HUES64 (cell line): ENCODE results near the gene ANKRD44.

Experiments used
- H3K27ac ChIP-seq: 2 replicates; pipeline ENCODE4 v1.7.0; 2013; ENCODE audit warnings: low read depth, low read length, inconsistent platforms
- H3K27me3 ChIP-seq: 2 replicates; pipeline ENCODE4 v1.6.1; 2013; ENCODE audit warnings: mild to moderate bottlenecking, low read length; ENCODE audit not compliant: insufficient read depth
- H3K36me3 ChIP-seq: 2 replicates; pipeline ENCODE4 v1.6.1; 2013; ENCODE audit warnings: mild to moderate bottlenecking, low read length; ENCODE audit not compliant: insufficient read depth
- H3K4me1 ChIP-seq: 2 replicates; pipeline ENCODE4 v1.6.1; 2013; ENCODE audit warnings: mild to moderate bottlenecking, low read length, moderate library complexity; ENCODE audit not compliant: insufficient read depth
- H3K4me3 ChIP-seq: 2 replicates; pipeline ENCODE4 v1.5.1; 2013; ENCODE audit warnings: mild to moderate bottlenecking, low read length, moderate library complexity
- H3K9ac ChIP-seq: 2 replicates; pipeline ENCODE4 v1.6.1; 2013; ENCODE audit warnings: mild to moderate bottlenecking, low read depth, low read length
- H3K9me3 ChIP-seq: 2 replicates; pipeline ENCODE4 v1.6.1; 2013; ENCODE audit warnings: low read depth, low read length; ENCODE audit not compliant: insufficient read depth
- WGBS: fragments of 150-250, 120-280 bp; methylation state at CpG from one replicate; pipeline ENCODE4 v1.1.7; 2013; ENCODE audit warnings: missing lambda C conversion rate; 5-methylcytosine and 5-hydroxymethylcytosine counted together

Gene ANKRD44

DNA sequence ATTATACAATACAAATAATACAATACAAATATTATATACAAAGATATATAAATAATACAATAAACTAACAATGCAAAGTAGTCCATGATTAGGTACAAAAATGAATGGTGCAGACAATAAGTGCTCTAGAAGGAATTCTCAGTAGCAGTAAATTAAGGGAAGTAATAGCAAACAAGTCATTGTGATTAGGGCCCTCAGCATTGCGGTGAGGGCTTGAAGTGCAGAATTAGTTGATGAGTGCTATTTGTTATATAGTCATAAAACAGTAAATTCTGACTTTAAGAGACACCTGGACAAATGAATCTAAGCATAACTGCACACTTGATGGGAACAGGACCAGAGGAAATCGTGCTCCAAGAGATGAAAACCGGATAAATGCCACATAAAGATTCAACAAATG is 74.9 kb downstream of the ANKRD44 start:
- no peak overlapping the region for H3K27ac ChIP-seq
- WGBS, result 91% methylated on average over 3 of the region's 3 CpGs

DNA sequence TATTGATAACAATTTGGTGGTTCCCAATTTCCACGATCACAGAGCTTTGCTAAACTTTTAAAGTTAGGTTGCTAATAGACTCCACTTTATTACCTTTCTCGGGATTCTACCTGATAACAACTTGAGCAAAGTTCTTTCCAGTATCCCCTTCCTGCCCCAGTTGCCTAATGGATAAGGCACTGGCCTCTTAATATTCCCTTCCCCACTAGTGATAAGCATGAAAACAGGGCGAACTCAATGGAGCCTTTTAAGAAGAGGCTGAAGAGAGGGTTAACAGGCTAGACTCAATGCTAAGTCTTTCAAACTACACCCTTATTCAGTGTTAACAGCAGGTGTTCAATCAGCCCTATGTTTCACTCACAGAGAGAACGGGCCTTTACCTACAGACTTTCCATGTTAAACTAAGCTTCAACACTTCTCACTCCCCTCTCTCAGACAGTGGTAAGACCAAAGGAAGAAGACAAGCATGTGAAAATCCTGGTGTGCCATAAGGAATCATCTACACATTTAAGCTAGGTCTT is 75.8 kb downstream of the ANKRD44 start:
- no peak overlapping the region for H3K9ac ChIP-seq
- H3K4me3 ChIP-seq, result no peak overlapping the region
- no peak overlapping the region for H3K27ac ChIP-seq
- H3K4me1 ChIP-seq, result no peaks in the 10 kb centered on the region
- H3K27me3 ChIP-seq, result no peaks in the 10 kb centered on the region
- WGBS, result 69% methylated on average over 4 of the region's 4 CpGs
- no peaks in the 10 kb centered on the region for H3K9me3 ChIP-seq
- H3K36me3 ChIP-seq, result no peaks in the 10 kb centered on the region

More for the DNA sequence above, 74.9 kb downstream of the ANKRD44 start:
- Histone ChIP-seq H3K4me1 (no peaks in the 10 kb centered on the region), H3K36me3 (no peaks in the 10 kb centered on the region), H3K9ac (no peak overlapping the region), H3K9me3 (no peaks in the 10 kb centered on the region), H3K4me3 (no peak overlapping the region), H3K27me3 (no peaks in the 10 kb centered on the region)

DNA sequence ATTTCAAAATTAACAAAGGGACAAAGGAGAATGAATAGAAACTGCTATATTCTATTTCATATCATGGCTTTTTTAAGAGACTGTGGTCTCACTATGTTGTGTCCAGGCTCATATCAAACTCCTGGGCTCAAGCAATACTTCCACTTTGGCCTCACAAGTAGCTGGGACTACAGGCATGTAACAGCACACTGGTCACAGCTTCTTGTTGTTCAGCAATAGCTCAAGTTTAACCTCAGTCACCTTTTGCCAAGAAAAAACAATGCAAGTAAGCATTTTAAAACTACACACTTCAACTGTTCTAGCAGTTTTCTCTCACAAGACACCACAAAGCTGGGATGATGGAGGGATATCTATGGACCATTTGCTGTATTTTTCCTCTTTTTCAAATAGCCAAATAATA is 77.1 kb downstream of the ANKRD44 start:
- H3K4me1 ChIP-seq, result no peaks in the 10 kb centered on the region
- no peak overlapping the region for H3K9ac ChIP-seq

DNA sequence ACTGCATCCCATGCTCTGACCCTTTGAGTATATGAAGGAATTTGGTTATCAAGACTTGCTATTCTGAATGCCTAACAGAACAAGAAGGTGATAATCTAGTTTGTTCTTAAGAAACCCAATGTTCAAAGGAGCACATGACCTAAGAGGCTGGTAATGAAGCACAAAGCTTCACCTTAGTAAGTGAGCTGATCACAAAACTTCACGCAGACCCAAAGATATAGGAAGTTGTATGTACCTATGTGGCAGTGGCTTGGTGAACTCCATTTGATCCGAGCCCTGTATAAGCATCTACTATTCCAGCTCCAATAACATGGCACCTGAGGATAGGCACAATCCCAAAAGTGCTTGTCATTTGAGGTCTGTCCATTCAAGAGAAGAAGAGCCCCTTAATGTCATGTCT is 78.6 kb downstream of the ANKRD44 start:
- 86% methylated on average over 2 of the region's 2 CpGs for whole genome bisulfite sequencing
- no peaks in the 10 kb centered on the region for H3K36me3 ChIP-seq
- H3K4me3 ChIP-seq, result no peak overlapping the region
- no peak overlapping the region for H3K27ac ChIP-seq
- no peaks in the 10 kb centered on the region for H3K4me1 ChIP-seq
- no peaks in the 10 kb centered on the region for H3K27me3 ChIP-seq
- no peaks in the 10 kb centered on the region for H3K9me3 ChIP-seq
- no peak overlapping the region for H3K9ac ChIP-seq

More for the DNA sequence above, 77.1 kb downstream of the ANKRD44 start:
- H3K36me3 ChIP-seq, result no peaks in the 10 kb centered on the region
- no peak overlapping the region for H3K27ac ChIP-seq
- H3K9me3 ChIP-seq, result no peaks in the 10 kb centered on the region
- H3K27me3 ChIP-seq, result no peaks in the 10 kb centered on the region
- H3K4me3 ChIP-seq, result no peak overlapping the region

DNA sequence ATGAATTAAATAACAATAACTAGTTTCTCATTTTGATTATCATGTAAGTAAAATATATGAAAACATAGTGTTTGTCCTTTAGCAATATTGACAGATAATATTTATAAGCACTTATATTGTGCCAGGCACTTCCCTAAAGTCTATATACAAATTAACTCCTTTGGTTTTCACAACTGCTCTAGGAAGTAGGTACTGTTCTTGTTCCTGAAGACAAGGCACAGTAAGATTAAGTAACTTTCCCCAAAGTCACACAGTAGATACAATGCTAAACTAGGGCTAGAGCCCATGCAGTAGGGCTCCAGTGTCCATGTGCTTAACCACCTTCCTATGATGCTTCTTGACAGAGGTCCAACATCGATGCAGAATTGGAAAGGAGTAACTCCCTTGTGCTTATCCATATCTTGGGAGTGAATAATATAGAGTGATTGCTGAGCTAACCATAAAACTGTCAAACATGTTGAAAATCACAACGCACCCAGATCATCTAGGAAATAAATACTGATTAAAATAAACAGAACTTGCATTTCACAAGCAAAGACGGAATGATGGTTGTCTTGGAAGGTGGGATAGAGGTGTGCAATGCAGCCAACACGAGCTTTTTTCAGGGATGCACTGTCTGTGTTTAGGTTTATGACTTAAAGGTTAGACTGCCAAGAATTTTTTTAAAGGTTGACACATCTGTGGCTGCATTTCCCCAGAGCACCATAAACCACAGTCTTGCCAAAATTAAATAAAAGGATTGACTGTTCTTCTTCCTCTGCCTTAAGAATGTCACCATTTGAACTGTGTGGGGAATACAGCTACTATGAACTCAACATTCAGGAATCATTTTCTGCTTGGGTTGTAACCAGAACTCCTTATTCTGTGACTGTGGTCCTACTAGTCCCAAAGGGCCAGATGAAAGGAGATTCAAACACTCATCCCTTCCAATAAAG is 80.8 kb downstream of the ANKRD44 start:
- Histone ChIP-seq H3K9ac (no peak overlapping the region), H3K27me3 (no peaks in the 10 kb centered on the region), H3K4me1 (no peaks in the 10 kb centered on the region), H3K9me3 (no peaks in the 10 kb centered on the region), H3K36me3 (no peaks in the 10 kb centered on the region), H3K27ac (no peak overlapping the region), H3K4me3 (no peak overlapping the region)
- WGBS, result 71% methylated on average over 4 of the region's 4 CpGs

DNA sequence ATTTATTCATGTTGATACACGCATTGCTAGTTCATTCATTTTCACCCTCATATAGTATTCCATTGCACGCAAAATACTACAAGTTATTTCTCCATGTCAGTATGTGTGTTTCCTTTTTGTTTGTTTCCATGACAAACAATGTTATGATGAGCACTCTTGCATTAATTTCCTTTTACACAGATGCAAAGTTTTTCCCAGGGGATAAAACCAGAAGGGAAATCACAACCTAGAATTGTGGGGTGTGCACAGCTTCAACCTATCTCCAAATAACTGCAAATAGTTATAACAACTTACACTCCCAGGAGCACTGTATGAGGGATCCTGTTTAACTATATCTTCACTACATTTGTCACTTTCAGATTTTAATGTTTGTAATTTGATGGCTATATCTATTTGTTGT is 87.1 kb downstream of the ANKRD44 start:
- WGBS, result no CpG with 5 or more reads among the region's 2 CpGs
- Histone ChIP-seq H3K9ac (no peak overlapping the region), H3K27me3 (no peaks in the 10 kb centered on the region), H3K9me3 (no peaks in the 10 kb centered on the region), H3K27ac (no peak overlapping the region), H3K4me1 (no peaks in the 10 kb centered on the region), H3K4me3 (no peak overlapping the region), H3K36me3 (no peaks in the 10 kb centered on the region)

DNA sequence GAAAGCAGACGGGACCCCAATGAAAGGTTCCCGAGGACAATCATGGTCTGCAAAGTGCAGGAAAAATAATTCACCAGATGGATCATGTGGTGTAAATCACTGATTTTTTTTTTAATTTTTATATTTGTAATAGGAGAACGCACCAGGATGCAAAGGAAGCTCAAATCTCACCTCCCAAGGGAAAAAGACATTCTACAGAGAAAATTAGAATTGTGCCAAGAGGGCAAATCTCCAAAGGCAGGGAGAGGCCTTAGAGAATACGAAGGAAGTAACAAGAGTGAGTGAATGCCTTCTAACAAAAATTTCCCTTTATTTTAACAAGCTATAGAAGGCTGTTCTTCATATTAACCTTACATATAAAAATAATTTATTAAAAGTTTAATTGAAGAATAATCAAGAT is 90.9 kb downstream of the ANKRD44 start:
- no peaks in the 10 kb centered on the region for H3K36me3 ChIP-seq
- no peak overlapping the region for H3K4me3 ChIP-seq
- H3K4me1 ChIP-seq, result no peaks in the 10 kb centered on the region
- H3K27ac ChIP-seq, result no peak overlapping the region
- 93% methylated on average over 2 of the region's 4 CpGs for WGBS
- H3K9ac ChIP-seq, result no peak overlapping the region
- no peaks in the 10 kb centered on the region for H3K27me3 ChIP-seq
- H3K9me3 ChIP-seq, result no peaks in the 10 kb centered on the region

DNA sequence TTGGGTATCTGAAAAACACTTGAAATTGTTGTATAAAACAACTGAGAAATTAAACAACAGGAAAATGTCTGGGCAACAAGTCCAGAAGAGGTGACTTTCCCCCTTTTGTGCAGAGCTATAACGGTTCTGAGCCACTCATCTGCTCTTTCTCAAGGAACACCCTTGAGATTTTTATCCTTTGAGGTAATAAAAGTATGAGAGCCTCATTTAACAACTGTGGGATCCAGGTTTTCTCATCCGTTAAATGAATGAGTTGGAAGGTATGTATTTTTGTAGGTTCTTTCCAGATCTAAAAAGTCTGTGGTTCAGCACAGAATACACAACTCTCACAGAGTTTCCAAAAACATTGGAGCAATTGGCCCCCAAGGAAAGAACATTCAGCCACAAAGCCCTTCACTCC is 93.0 kb downstream of the ANKRD44 start:
- WGBS, result 89% methylated on average over 2 of the region's 2 CpGs
- no peaks in the 10 kb centered on the region for H3K4me1 ChIP-seq

DNA sequence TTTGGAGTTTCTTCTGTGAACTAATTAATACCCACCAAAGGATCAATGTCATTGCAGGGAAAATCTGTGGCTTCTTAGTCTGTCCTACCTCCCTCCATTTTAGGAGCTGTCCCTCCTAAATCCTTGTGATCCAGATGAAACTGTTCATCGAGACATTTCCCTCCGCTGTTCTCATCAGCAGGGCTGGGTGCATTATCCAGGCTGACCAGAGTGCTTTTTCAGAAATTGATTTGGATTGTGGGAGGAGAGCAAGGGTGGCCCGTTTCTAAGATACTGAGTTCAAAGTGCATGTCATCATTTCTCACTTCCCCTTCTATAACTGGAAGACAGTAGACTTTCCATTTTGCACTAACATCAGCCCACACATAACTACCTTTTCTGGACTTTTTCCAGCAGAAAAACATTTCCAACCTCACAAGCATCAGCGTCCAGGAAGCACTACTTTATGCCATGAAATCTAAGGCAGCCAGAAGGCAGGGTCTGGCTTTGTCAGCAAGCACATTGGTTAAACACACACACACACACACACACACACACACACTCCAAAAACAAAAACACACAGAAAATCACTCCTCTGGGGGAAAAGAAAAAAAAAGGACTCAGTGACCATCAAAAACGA is 94.1 kb downstream of the ANKRD44 start:
- Histone ChIP-seq H3K9ac (no peak overlapping the region), H3K4me1 (no peaks in the 10 kb centered on the region), H3K9me3 (no peaks in the 10 kb centered on the region), H3K36me3 (no peaks in the 10 kb centered on the region), H3K27me3 (no peaks in the 10 kb centered on the region), H3K4me3 (no peak overlapping the region), H3K27ac (no peak overlapping the region)
- 90% methylated on average over 5 of the region's 5 CpGs for WGBS

More for the DNA sequence above, 93.0 kb downstream of the ANKRD44 start:
- Histone ChIP-seq H3K4me3 (no peak overlapping the region), H3K27ac (no peak overlapping the region), H3K9ac (no peak overlapping the region), H3K36me3 (no peaks in the 10 kb centered on the region), H3K27me3 (no peaks in the 10 kb centered on the region), H3K9me3 (no peaks in the 10 kb centered on the region)

DNA sequence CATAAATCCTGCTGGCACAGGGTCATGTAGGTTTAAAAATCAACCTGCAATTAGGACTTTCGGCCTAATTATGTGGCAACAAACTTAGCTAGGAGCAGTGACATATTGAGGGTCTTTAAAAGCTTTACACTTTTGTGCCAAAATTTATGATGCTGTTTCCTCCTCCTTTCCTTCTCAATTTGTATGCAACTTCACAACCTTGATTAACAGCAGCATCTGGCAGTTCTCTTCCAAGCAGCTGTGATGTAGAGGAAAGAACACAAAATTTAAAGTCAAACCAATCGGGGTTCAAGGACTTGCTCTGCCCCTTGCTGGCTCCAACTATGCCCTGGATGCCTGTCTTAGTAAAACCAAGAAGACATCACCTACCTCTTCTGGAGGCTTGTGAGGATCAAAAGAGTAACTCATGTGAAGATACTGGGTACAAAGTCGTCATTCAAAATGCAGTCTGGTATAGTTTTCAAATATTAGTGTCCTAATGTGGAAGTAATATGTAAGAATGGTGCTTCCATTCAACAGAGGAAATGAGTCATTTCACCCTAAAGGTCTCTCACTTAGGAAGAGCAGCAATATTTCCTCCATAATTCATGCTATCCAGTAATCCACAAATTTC is 94.7 kb downstream of the ANKRD44 start:
- Histone ChIP-seq H3K9ac (no peak overlapping the region), H3K27ac (no peak overlapping the region)

More for the DNA sequence above, 94.7 kb downstream of the ANKRD44 start:
- Histone ChIP-seq H3K27me3 (no peaks in the 10 kb centered on the region), H3K36me3 (no peaks in the 10 kb centered on the region), H3K4me1 (no peaks in the 10 kb centered on the region), H3K9me3 (no peaks in the 10 kb centered on the region), H3K4me3 (no peak overlapping the region)
- WGBS, result 90% methylated on average over 3 of the region's 3 CpGs
